Right lobe of liver (tissue), 4 donors: ENCODE data around the gene TLR6.

Experiments used
- POLR2A ChIP-seq: fragments of 450-650 bp; IDR thresholded peaks from one replicate; pipeline ENCODE4 v1.6.1; 2017; ENCODE audit warnings: antibody characterized with exemption, mild to moderate bottlenecking
- TF ChIP-seq, protein P1 (sequence below), 4 donors: fragments of 200-600 bp in 3 of 4; fragments of 450-650 bp in 1 of 4; IDR thresholded peaks; one replicate each; pipeline versions ENCODE4 v1.5.1 to v1.8.0; 2016 to 2022; ENCODE audit warnings: antibody characterized with exemption in 4 of 4, mild to moderate bottlenecking in 2 of 4
- donor health status: DM: no; HTN: no; CAD: no.
- donor health status: DM: no; HTN: no; CAD: no.
- donor health status: DM: no; HTN: yes; CAD: no.

DNA sequence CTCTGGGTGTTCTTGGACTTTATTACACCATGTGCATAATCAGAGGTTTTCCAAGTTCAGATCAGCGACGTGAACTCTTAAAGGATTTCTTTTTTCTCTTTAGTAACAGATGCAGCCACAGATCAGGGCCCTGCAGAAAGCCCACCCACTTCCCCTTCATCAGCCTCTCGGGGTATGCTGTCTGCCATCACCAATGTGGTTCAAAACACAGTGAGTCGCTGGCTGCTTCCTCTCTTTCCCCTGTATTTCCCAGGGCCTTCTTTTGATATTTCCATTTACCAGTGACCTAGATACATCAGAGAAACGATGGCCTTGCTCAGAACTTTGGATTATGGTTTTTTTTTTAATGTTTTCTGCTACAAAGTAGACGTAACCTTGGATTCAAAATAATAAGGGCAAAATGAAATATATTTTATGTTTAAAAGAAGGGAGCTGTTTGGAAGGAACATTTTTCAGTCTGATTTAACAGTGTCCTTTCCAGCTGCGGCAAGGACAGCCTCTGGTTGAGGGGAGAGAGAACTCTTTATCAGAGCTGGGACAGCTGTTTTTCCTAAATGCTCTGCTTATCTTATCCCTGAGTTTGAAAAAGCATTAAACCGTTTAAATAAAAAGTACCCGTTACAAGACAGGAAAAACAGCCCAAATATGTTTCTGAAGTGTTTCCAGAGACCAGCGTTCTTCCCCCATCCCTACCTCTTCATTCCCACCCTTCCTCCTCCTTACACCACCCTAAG lies 49.2 kb upstream of the TLR6 start:
- TF ChIP-seq POLR2A: no peak
- TF ChIP-seq, protein P1, sequence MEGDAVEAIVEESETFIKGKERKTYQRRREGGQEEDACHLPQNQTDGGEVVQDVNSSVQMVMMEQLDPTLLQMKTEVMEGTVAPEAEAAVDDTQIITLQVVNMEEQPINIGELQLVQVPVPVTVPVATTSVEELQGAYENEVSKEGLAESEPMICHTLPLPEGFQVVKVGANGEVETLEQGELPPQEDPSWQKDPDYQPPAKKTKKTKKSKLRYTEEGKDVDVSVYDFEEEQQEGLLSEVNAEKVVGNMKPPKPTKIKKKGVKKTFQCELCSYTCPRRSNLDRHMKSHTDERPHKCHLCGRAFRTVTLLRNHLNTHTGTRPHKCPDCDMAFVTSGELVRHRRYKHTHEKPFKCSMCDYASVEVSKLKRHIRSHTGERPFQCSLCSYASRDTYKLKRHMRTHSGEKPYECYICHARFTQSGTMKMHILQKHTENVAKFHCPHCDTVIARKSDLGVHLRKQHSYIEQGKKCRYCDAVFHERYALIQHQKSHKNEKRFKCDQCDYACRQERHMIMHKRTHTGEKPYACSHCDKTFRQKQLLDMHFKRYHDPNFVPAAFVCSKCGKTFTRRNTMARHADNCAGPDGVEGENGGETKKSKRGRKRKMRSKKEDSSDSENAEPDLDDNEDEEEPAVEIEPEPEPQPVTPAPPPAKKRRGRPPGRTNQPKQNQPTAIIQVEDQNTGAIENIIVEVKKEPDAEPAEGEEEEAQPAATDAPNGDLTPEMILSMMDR (IDR thresholded peaks at IDR 0.05): no peak
